HG03469 (cell line): ENCODE data around the gene CBFA2T2.
"Not testable (repeated sequence)": the region's sequence is repeated elsewhere in the genome, so short reads cannot be mapped to it uniquely, and the experiment has no call there.

Experiments
- ATAC-seq: cut with Tn5 transposase; IDR thresholded peaks from one replicate; pipeline ENCODE4 v1.9.1; 2021; ENCODE audit warnings: mild to moderate bottlenecking, moderate library complexity, moderate number of reproducible peaks; ENCODE audit not compliant: unreplicated experiment

Gene CBFA2T2

GRCh38 chr20:33609504-33609903, 119.6 kb downstream of the CBFA2T2 start:
- ATAC-seq: no peak

GRCh38 chr20:33611106-33611505, 121.2 kb downstream of the CBFA2T2 start:
- no peak for ATAC-seq

- ATAC-seq: no peak
Observed at GRCh38 chr20:33612001-33612400, 122.1 kb downstream of the CBFA2T2 start.

GRCh38 chr20:33621717-33622400, 132.0 kb downstream of the CBFA2T2 start:
- no peak for ATAC-seq

- ATAC-seq: no peak
Observed at GRCh38 chr20:33622705-33623365, 132.9 kb downstream of the CBFA2T2 start.

GRCh38 chr20:33624399-33624798, 134.5 kb downstream of the CBFA2T2 start:
- no peak for ATAC-seq

GRCh38 chr20:33626190-33626589, 136.3 kb downstream of the CBFA2T2 start:
- ATAC-seq: no peak

- ATAC-seq: no peak
Observed at GRCh38 chr20:33627577-33628216, 137.8 kb downstream of the CBFA2T2 start.

- no peak for ATAC-seq
Observed at GRCh38 chr20:33629533-33629932, 139.6 kb downstream of the CBFA2T2 start.

GRCh38 chr20:33629979-33630378, 140.1 kb downstream of the CBFA2T2 start:
- no peak for ATAC-seq

GRCh38 chr20:33630507-33630906, 140.6 kb downstream of the CBFA2T2 start:
- no peak for ATAC-seq

GRCh38 chr20:33631910-33632309, 142.0 kb downstream of the CBFA2T2 start:
- ATAC-seq: not testable (repeated sequence)

GRCh38 chr20:33635341-33635740, 145.4 kb downstream of the CBFA2T2 start:
- no peak for ATAC-seq

GRCh38 chr20:33636776-33637175, 146.9 kb downstream of the CBFA2T2 start:
- ATAC-seq: no peak

GRCh38 chr20:33640287-33640686, 150.4 kb downstream of the CBFA2T2 start:
- no peak for ATAC-seq

- ATAC-seq: no peak
Observed at GRCh38 chr20:33644313-33645071, 154.6 kb downstream of the CBFA2T2 start.

GRCh38 chr20:33645072-33645358, 155.1 kb downstream of the CBFA2T2 start:
- no peak for ATAC-seq

- no peak for ATAC-seq
Observed at GRCh38 chr20:33645396-33645795, 155.5 kb downstream of the CBFA2T2 start.

- no peak for ATAC-seq
Observed at GRCh38 chr20:33646191-33646590, 156.3 kb downstream of the CBFA2T2 start.

GRCh38 chr20:33646959-33647602, 157.2 kb downstream of the CBFA2T2 start:
- not testable (repeated sequence) for ATAC-seq
